GM13977 (cell line): Measurements from ENCODE around the gene KIF25.

ENCODE experiments used
- DNase-seq: peaks from one replicate; pipeline ENCODE4 v3.0.0; 2012; ENCODE audit warnings: low spot score
- CTCF ChIP-seq: IDR thresholded peaks from 2 replicates; pipeline ENCODE4 v1.5.1; 2012; ENCODE audit warnings: mild to moderate bottlenecking, control low read depth; ENCODE audit not compliant: insufficient read depth; ENCODE audit errors: extremely low read depth, missing control alignments
- in situ Hi-C: fragments of 300-500 bp; cut with MboI; formaldehyde crosslinking; loops from one replicate; pipeline ENCODE4 v1.12.0; 2022; ENCODE audit warnings: low sequenced_read_pairs, low pct_unique_long_range_greater_than_20kb, mixed read lengths, inconsistent platforms; ENCODE audit not compliant: unreplicated experiment

The KIF25 gene

GRCh38 chr6:167978607-167979006 lies 18.9 kb upstream of the KIF25 start:
- DNase-seq, result no peak
- TF ChIP-seq CTCF, result no peak
- in situ Hi-C loops, result no loop called here

- in situ Hi-C loops, result no loop called here
- no peak for DNase-seq
- TF ChIP-seq CTCF, result no peak
Observed at GRCh38 chr6:167979436-167980139, 17.9 kb upstream of the KIF25 start.

GRCh38 chr6:167980911-167981580 lies 16.4 kb upstream of the KIF25 start:
- DNase-seq, result no peak
- no peak for TF ChIP-seq CTCF
- in situ Hi-C loops, result no loop called here

GRCh38 chr6:167981916-167982462 lies 15.5 kb upstream of the KIF25 start:
- TF ChIP-seq CTCF, result no peak
- DNase-seq, result no peak
- in situ Hi-C loops, result no loop called here

- in situ Hi-C loops, result no loop called here
- no peak for TF ChIP-seq CTCF
- no peak for DNase-seq
Observed at GRCh38 chr6:167984144-167984719, 13.2 kb upstream of the KIF25 start.

- no peak for DNase-seq
- no peak for TF ChIP-seq CTCF
- in situ Hi-C loops, result no loop called here
Observed at GRCh38 chr6:167984876-167985604, 12.4 kb upstream of the KIF25 start.
